ENCODE measurements around the gene PLCD3.

DNA sequence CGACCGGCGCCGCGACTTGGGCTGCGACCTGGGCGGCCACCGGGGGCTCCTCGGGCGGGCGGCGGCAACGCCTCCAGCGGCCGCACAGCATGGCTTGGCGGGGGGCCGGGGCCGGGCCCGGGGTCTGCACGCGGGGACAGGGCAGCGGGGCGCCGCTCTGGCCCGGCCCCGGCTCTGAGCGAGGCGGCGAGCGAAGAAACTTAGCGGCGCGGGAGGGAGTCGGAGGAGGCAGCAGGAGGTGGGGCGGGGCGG lies at the start of gene PLCD3:
- TF ChIP-seq, protein P1, sequence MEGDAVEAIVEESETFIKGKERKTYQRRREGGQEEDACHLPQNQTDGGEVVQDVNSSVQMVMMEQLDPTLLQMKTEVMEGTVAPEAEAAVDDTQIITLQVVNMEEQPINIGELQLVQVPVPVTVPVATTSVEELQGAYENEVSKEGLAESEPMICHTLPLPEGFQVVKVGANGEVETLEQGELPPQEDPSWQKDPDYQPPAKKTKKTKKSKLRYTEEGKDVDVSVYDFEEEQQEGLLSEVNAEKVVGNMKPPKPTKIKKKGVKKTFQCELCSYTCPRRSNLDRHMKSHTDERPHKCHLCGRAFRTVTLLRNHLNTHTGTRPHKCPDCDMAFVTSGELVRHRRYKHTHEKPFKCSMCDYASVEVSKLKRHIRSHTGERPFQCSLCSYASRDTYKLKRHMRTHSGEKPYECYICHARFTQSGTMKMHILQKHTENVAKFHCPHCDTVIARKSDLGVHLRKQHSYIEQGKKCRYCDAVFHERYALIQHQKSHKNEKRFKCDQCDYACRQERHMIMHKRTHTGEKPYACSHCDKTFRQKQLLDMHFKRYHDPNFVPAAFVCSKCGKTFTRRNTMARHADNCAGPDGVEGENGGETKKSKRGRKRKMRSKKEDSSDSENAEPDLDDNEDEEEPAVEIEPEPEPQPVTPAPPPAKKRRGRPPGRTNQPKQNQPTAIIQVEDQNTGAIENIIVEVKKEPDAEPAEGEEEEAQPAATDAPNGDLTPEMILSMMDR (IDR thresholded peaks at IDR 0.05) = no peak
- TF ChIP-seq ZBTB21 (CRISPR knock-in tag; IDR thresholded peaks at IDR 0.05; ENCODE audit: borderline replicate concordance) = no peak
- TF ChIP-seq CREB1 (CRISPR knock-in tag; IDR thresholded peaks at IDR 0.05) = no peak
- no peak for TF ChIP-seq CREM (CRISPR knock-in tag; IDR thresholded peaks at IDR 0.05)
- TF ChIP-seq NFYB (CRISPR knock-in tag; conservative IDR thresholded peaks at IDR 0.05; ENCODE audit: low read depth) = no peak
- TF ChIP-seq, protein P2, sequence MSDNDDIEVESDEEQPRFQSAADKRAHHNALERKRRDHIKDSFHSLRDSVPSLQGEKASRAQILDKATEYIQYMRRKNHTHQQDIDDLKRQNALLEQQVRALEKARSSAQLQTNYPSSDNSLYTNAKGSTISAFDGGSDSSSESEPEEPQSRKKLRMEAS (CRISPR knock-in tag; IDR thresholded peaks at IDR 0.05) = no peak

All from WTC11 (cell line).